A673 (cell line): Measurements from ENCODE around the gene FGFR3. TPM values are rescaled to one million over a fixed set of nuclear protein-coding genes. Genes with fewer than 3 reads are reported as not detected.

Source experiments
- BruUV-seq: library from RNA; stranded (reverse); fragments of 400-500 nt; replicated peaks from 2 replicates; lab custom pipeline; 2021; lab: Mats Ljungman, UMichigan
- CTCF ChIA-PET: fragments of 300-600 bp; sonication (Branson Sonifier 250); formaldehyde crosslinking; loops from one replicate; lab custom pipeline; 2022; ENCODE audit warnings: antibody characterized with exemption; lab: Charles Lee
- POLR2A ChIA-PET: fragments of 300-600 bp; sonication (Branson Sonifier 250); formaldehyde crosslinking; loops from one replicate; lab custom pipeline; 2022; ENCODE audit warnings: antibody characterized with exemption; ENCODE audit not compliant: low non-redundant PET; lab: Charles Lee
- DNase-seq: peaks from one replicate; pipeline ENCODE4 v3.0.0-alpha.2; 2015; ENCODE audit warnings: low spot score
- H3K27ac ChIP-seq: fragments of 200-600 bp; sonication (generic); 2 replicates; pipeline ENCODE4 v1.5.1; 2016; ENCODE audit warnings: mixed run types, low read depth, mild to moderate bottlenecking, mixed read lengths, antibody characterized with exemption, low read length; ENCODE audit not compliant: poor library complexity, severe bottlenecking
- H3K27me3 ChIP-seq: fragments of 200-600 bp; sonication (generic); replicated peaks from 2 replicates; pipeline ENCODE4 v1.6.1; 2017; ENCODE audit warnings: mixed run types, low read depth, mild to moderate bottlenecking, mixed read lengths, antibody characterized with exemption, low read length; ENCODE audit not compliant: insufficient read depth, poor library complexity
- H3K36me3 ChIP-seq: fragments of 200-600 bp; sonication (generic); 2 replicates; pipeline ENCODE4 v1.6.1; 2016; ENCODE audit warnings: mixed run types, mild to moderate bottlenecking, mixed read lengths, antibody characterized with exemption, low read length; ENCODE audit not compliant: insufficient read depth, poor library complexity, severe bottlenecking
- H3K4me1 ChIP-seq: fragments of 200-600 bp; sonication (generic); 2 replicates; pipeline ENCODE4 v1.6.1; 2017; ENCODE audit warnings: mixed run types, mild to moderate bottlenecking, mixed read lengths, antibody characterized with exemption, low read length; ENCODE audit not compliant: insufficient read depth, poor library complexity, severe bottlenecking
- H3K4me3 ChIP-seq: fragments of 200-600 bp; sonication (generic); 2 replicates; pipeline ENCODE4 v1.5.1; 2016; ENCODE audit warnings: low read depth, mixed run types, mild to moderate bottlenecking, mixed read lengths, low read length; ENCODE audit not compliant: poor library complexity, severe bottlenecking
- H3K9me3 ChIP-seq: fragments of 200-600 bp; sonication (generic); 2 replicates; pipeline ENCODE4 v1.6.1; 2016; ENCODE audit warnings: mixed run types, low read depth, mild to moderate bottlenecking, mixed read lengths, antibody characterized with exemption, low read length; ENCODE audit not compliant: poor library complexity, severe bottlenecking
- CTCF ChIP-seq: fragments of 300-800, 200-600 bp; sonication (generic); conservative IDR thresholded peaks from 2 replicates; pipeline ENCODE4 v1.5.1; 2017; ENCODE audit warnings: low read depth, mild to moderate bottlenecking, antibody characterized with exemption, low read length, moderate library complexity, mixed read lengths
- EZH2 ChIP-seq: fragments of 200-600 bp; sonication (generic); IDR thresholded peaks from 2 replicates; pipeline ENCODE4 v1.6.1; 2017; ENCODE audit warnings: borderline replicate concordance, low read depth, mild to moderate bottlenecking, mixed read lengths, antibody characterized with exemption, low read length; ENCODE audit not compliant: poor library complexity, severe bottlenecking
- intact Hi-C: fragments of 100-400 bp; cut with micrococcal nuclease; formaldehyde crosslinking; loops from one replicate; pipeline ENCODE4 v1.10.0; 2022; ENCODE audit not compliant: unreplicated experiment
- total RNA-seq: library from RNA; stranded (reverse); gene quantifications from 2 replicates; pipeline ENCODE4 v1.2.3, GENCODE V29; 2021

FGFR3 gene
- total RNA-seq, 1 experiment from 2014 or later, result 5.5 TPM

GRCh38 chr4:1815997-1816860 lies 23.1 kb downstream of the FGFR3 start:
- no peak for DNase-seq
- intact Hi-C loops, result no loop called here
- H3K4me3 ChIP-seq, result no peak overlapping the region
- H3K27me3 ChIP-seq, result no peaks in the 10 kb centered on the region
- ChIA-PET CTCF (no interaction called here), POLR2A (no interaction called here)
- no peaks in the 10 kb centered on the region for H3K9me3 ChIP-seq
- no peak for TF ChIP-seq EZH2
- no peak for TF ChIP-seq CTCF
- no TSS peak for BruUV-seq
- H3K4me1 ChIP-seq, result no peaks in the 10 kb centered on the region
- H3K36me3 ChIP-seq, result peaks cover 63% of the 10 kb centered on the region
- H3K27ac ChIP-seq, result no peak overlapping the region

DNA sequence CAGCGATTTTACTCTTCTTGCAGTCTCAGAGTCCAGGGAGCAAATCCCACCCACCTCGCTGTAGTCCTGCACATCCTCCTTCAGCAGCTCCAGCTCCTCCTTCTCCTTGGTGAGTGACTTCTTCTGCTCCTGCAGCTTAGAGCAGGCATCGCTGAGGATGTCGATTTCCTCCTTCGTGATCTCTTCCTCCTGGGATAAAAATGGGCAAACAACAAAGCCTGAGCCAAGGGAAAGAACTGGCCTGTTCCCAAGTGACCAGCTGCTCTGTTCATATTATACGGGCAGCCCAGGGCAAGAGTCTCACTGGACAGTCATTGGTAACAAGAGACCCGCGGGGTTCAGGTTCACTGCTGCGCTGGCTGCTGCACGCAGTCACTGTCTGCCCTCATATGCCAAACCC lies 26.2 kb downstream of the FGFR3 start:
- no TSS peak for BruUV-seq
- Histone ChIP-seq H3K4me3 (no peak overlapping the region), H3K27me3 (no peaks in the 10 kb centered on the region), H3K9me3 (no peaks in the 10 kb centered on the region), H3K4me1 (no peaks in the 10 kb centered on the region), H3K27ac (no peak overlapping the region), H3K36me3 (peaks cover 75% of the 10 kb centered on the region)
- no peak for DNase-seq
- POLR2A ChIA-PET, result no interaction called here
- intact Hi-C loops, result no loop called here
- no peak for TF ChIP-seq CTCF
- no peak for TF ChIP-seq EZH2
- CTCF ChIA-PET, result no interaction called here

GRCh38 chr4:1819816-1820215 lies 26.7 kb downstream of the FGFR3 start:
- POLR2A ChIA-PET, result interaction anchor here (0.6 to 0.8 kb wide), 2 partner anchors 32 to 99 kb away, joined by 3 read pairs; no protein-coding TSS in a partner anchor
- Histone ChIP-seq H3K27ac (no peak overlapping the region), H3K9me3 (no peaks in the 10 kb centered on the region), H3K27me3 (no peaks in the 10 kb centered on the region), H3K4me1 (no peaks in the 10 kb centered on the region), H3K36me3 (peaks cover 75% of the 10 kb centered on the region), H3K4me3 (no peak overlapping the region)
- TF ChIP-seq EZH2 (no peak), CTCF (no peak)
- no peak for DNase-seq
- intact Hi-C loops, result no loop called here
- CTCF ChIA-PET, result no interaction called here
- no TSS peak for BruUV-seq
